ENCODE results near the gene GPR32.

GPR32 gene

DNA sequence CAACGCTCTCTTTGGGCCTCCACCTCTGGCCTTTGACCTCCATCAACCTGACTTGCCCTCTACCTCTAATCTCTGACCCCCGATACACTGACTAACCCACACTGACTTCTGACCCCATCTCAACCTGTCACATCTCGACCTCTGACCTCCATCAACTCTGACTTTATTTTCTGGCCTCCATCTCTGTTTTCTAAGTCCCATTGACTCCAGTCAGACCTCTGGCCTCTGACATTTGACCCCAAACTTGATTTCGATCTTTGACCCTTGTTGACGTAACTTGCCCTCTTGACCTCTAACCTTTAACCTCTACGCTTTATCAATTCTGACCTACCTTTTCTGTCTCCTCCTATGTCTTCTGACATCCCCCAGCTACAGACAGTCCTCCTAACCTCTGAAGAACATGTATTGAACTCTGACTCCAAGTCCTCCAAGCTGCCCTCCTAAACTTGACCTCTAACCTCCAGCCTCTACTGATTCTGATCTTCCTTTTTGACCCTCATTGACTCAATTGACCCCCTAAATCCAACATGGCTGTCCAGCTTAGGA lies 20.7 kb downstream of the GPR32 start:
- no peak overlapping the region for H3K4me3 ChIP-seq (ENCODE audit: low read length)
- DNase-seq (ENCODE audit: low read depth), result no peak
- TF ChIP-seq, protein P1, sequence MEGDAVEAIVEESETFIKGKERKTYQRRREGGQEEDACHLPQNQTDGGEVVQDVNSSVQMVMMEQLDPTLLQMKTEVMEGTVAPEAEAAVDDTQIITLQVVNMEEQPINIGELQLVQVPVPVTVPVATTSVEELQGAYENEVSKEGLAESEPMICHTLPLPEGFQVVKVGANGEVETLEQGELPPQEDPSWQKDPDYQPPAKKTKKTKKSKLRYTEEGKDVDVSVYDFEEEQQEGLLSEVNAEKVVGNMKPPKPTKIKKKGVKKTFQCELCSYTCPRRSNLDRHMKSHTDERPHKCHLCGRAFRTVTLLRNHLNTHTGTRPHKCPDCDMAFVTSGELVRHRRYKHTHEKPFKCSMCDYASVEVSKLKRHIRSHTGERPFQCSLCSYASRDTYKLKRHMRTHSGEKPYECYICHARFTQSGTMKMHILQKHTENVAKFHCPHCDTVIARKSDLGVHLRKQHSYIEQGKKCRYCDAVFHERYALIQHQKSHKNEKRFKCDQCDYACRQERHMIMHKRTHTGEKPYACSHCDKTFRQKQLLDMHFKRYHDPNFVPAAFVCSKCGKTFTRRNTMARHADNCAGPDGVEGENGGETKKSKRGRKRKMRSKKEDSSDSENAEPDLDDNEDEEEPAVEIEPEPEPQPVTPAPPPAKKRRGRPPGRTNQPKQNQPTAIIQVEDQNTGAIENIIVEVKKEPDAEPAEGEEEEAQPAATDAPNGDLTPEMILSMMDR (conservative IDR thresholded peaks at IDR 0.05; ENCODE audit: low read length), result no peak

DNA sequence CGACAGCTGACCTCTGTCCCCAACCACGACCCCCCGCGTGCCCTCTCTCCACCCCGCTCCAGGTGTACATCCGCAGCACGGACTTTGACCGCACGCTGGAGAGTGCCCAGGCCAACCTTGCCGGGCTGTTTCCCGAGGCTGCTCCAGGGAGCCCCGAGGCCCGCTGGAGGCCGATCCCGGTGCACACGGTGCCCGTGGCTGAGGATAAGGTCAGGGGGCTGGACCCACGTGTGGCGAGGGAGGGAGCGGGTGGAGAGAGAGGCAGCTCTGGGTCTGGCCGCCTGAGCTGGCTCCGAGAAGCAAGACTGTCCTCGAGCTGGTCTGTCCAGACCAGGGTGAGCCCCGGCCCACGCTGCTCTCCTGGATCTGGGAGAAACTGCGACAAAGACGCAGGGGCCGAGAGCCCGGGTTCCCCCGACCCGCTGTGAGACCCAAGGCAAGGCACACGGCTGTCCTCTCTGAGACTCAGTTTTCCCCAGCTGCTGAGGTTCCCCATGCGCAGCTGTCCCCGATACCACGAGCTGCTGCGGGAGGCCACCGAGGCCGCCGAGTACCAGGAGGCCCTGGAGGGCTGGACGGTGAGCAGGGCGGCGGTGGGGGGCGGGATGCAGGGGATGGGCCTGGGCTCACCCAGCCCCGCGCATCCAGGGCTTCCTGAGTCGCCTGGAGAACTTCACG lies 21.5 kb downstream of the GPR32 start:
- TF ChIP-seq, protein P1 (conservative IDR thresholded peaks at IDR 0.05; ENCODE audit: low read length), result no peak

DNA sequence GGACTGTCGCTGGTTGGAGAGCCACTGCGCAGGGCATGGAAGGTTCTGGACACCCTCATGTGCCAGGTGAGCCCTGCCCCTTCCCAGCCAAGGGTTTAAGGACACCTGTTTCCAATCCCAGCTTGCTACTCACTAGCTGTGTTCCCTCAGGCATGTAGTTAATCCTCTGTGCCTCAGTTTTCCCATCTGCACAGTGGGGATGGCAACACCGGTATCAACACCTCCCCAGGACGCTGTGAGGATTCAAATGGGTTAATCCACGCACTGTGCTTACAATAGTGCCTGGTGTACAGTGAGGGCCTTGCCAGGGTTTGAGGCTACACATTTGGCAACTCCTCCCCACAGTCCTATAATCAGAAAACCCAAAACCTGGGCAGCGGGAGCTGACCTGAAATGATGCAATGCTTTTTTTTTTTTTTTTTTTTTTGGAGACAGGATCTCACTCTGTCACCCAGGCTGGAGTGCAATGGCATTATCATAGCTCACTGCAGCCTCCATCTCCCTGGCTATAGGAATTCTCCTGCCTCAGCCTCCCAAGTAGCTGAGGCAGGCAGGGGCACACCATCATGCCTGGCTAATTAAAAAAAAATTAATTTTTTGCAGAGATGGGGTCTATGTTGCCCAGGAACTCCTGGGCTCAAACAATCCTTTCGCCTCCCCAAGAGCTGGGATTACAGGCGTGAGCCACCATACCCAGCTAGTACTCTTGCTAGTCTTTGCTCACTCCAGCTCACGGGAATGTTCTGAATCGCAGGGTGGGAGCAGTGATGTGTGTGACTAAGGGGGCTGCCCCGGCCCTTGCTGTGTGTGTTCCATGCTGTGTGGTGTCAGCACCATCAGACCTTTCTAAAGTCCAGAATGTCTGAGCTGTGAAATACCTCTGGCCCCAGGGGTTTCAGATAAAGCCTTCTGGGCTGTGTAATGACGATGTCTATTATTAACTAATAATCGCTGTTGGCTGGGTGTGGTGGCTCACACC lies 22.3 kb downstream of the GPR32 start:
- DNase-seq (ENCODE audit: low read depth), result no peak
- TF ChIP-seq, protein P1 (conservative IDR thresholded peaks at IDR 0.05; ENCODE audit: low read length), result no peak
- no peak overlapping the region for H3K4me3 ChIP-seq (ENCODE audit: low read length)

More for the DNA sequence above, 21.5 kb downstream of the GPR32 start:
- no peak for DNase-seq (ENCODE audit: low read depth)
- H3K4me3 ChIP-seq (ENCODE audit: low read length), result no peak overlapping the region

DNA sequence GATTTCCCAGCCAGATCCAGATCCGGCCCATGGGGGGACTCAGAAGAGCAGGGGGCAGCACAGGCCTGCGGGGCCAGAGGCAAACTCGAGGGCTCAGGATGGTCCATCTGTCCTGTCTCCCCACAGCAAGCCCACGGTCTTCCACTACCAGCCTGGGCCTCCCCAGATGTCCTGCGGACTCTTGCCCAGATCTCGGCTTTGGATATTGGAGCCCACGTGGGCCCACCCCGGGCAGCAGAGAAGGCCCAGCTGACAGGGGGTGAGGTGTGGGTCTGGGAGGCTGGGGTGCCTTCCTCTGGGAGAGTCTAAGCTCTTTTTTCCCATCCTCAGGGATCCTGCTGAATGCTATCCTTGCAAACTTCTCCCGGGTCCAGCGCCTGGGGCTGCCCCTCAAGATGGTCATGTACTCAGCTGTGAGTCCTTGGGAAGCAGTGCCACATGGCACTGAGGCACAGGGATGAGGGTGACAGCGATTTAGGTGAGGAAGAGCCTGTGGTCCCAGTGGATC lies 23.3 kb downstream of the GPR32 start:
- no peak overlapping the region for H3K4me3 ChIP-seq (ENCODE audit: low read length)
- DNase-seq (ENCODE audit: low read depth), result no peak
- TF ChIP-seq, protein P1 (conservative IDR thresholded peaks at IDR 0.05; ENCODE audit: low read length), result no peak

DNA sequence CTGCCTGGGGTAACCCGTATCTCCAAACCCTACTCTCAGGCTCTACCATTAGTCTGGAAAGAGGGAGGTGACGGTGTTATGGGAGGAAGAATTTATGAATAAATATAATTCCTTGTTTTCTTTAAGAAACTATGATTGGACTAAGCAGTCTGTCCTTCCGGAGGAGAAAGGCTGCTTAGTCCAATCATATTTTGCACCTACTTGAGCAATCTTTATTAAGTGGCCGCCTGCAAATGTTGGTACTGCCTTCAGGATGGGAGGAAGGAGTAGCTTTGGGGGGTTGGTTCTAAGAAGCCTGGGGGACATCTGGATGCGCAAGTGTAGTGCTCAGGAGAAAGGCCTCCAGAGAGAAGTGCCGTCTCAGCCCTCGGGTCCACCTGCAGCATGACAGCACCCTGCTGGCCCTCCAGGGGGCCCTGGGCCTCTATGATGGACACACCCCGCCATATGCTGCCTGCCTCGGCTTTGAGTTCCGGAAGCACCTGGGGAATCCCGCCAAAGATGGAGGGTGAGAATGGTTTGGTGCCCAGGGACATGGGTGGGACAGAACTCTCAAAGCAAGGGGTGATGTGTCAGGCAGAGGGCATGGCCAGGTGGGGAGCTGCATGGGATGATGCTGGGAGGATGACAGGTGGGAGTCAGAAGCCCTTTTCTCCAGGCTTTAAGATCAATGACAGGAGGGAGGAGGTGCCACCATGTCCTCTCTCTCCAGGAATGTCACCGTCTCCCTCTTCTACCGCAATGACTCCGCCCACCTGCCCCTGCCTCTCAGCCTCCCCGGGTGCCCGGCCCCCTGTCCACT lies 24.0 kb downstream of the GPR32 start:
- TF ChIP-seq, protein P1 (conservative IDR thresholded peaks at IDR 0.05; ENCODE audit: low read length), result no peak
- DNase-seq (ENCODE audit: low read depth), result no peak
- H3K4me3 ChIP-seq (ENCODE audit: low read length), result no peak overlapping the region

DNA sequence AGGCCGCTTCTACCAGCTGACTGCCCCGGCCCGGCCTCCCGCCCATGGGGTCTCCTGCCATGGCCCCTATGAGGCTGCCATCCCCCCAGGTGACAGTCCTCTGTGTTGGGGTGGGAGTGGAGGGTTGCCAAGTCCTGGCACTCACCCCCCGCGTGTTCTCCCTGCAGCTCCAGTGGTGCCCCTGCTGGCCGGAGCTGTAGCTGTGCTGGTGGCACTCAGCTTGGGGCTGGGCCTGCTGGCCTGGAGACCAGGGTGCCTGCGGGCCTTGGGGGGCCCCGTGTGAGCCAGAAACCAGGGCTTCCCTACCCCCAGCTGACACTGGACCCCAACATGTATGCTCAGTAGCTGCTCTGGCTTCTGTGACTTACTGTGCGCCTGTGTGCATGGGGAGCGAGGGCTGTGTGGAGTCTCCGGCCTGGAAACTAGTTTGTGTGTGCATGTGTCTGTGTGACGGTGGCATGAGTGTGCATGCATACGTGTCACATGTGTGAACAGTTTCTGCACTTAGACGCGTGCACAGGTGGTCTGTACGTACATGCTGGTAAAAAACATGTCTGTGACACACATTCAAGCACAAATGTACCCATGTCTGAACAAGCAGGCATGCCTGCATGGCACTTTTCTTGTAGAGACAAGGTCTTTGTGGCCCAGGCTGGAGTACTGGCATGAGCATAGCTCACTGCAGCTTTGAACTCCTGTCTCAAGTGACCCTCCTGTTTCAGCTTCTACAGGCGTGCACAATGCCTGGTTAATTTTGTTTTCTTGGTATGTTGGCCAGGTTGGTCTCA lies 24.8 kb downstream of the GPR32 start:
- TF ChIP-seq, protein P1 (conservative IDR thresholded peaks at IDR 0.05; ENCODE audit: low read length), result no peak
- no peak for DNase-seq (ENCODE audit: low read depth)
- no peak overlapping the region for H3K4me3 ChIP-seq (ENCODE audit: low read length)
